Skin epidermis (tissue), 12 donors: Measurements from ENCODE around the gene PRDM16.

Experiments
- H3K27ac ChIP-seq, 21 experiments: fragments of 200-600 bp; sonication (generic) in 11 of 21; one replicate each; pipeline ENCODE4 v1.5.0; 2020; ENCODE audit warnings: mild to moderate bottlenecking in 3 of 21, inconsistent platforms in 2 of 21, moderate library complexity in 2 of 21
- H3K4me3 ChIP-seq, 7 experiments: fragments of 200-600 bp; sonication (generic) in 2 of 7; one replicate each; pipeline ENCODE4 v1.5.0; 2020; ENCODE audit warnings: inconsistent platforms in 2 of 7, mild to moderate bottlenecking in 2 of 7, moderate library complexity in 1 of 7

The PRDM16 gene

DNA sequence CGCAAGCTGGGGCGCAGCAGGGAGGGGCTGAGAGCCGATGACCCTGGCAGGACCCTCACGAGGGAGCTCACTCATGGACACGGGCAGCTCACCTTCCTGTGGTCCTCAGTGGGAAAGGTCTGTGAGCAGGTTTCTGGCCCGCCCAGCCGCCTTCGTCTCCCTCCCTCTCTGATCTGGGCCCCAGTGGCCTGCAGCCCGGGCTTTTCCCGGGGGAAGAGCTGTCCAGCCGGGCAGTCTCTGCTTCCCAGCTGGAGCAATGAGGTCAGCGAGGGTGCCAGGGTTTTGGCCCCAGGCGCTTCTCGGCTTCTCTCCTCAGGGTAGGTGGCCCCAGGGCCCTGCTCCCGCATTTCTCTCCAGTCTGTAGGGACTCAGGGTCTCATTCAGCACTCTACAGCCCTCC lies 363.3 kb downstream of the PRDM16 start:
- H3K4me3 ChIP-seq = no peak overlapping the region

GRCh38 chr1:3433076-3433475 lies 364.1 kb downstream of the PRDM16 start:
- H3K4me3 ChIP-seq = no peak overlapping the region
- no peak overlapping the region for H3K27ac ChIP-seq

More for the DNA sequence above, 363.3 kb downstream of the PRDM16 start:
- no peak overlapping the region for H3K27ac ChIP-seq

- no peak overlapping the region for H3K27ac ChIP-seq
- no peak overlapping the region for H3K4me3 ChIP-seq
These were observed 364.8 kb downstream of the PRDM16 start for GRCh38 chr1:3433596-3434320.

DNA sequence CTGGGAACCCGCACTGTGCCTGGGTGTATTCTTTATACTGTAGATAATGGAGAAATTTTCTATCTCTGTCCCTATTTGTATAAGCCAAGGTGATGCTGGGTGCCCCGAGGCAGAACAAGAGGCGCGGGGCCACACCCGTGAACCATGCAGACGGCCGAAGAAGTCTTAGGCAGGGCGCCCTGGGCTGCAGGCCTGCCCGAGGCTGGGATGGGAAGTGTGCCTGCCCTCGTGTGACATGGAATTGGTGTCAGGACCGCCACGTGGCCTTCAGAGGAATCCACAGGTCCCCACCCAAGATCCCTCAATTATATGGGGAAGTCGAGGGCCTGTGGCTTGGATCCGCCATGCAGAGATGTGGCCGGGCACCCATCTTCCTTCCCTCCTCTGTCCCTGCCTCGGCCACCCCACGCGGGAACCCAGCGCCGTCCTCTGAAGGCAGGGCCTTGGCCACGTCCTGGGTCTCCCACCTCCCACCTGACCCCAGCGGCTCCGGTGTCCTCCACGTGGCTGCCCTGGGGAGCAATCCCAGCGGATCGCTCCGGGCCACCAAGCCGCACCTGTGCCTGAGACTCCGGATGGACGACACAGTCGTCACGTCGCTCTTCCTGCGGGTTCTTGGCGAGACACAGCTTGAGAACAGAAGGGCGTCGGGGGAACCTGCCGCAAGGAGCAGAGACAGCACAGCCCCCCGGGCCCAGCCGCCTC lies 365.6 kb downstream of the PRDM16 start:
- Histone ChIP-seq H3K27ac (no peak overlapping the region), H3K4me3 (no peak overlapping the region)

- Histone ChIP-seq H3K27ac (no peak overlapping the region), H3K4me3 (no peak overlapping the region)
These were observed 366.7 kb downstream of the PRDM16 start for GRCh38 chr1:3435666-3436065.

GRCh38 chr1:3436451-3436850 lies 367.4 kb downstream of the PRDM16 start:
- H3K4me3 ChIP-seq = no peak overlapping the region
- no peak overlapping the region for H3K27ac ChIP-seq

DNA sequence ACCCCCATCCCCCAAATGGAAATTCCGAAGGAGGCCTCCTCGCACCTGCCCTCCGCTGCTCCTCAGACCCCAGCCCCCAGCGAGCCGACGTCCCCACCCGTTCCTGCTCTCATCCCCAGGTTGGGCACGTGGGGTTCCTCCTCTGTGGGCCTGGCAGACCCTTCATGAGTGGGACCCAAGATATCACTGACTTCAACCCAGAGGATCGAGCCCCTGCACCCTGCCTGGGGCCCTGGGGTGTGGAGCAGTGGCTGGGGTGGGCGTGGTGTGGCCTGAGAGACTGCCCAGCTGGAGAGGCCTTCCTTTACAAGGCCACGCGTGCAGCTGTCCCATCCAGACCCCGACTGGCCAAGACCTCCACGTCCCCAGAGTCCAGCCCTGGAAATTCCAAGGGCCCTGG lies 367.9 kb downstream of the PRDM16 start:
- Histone ChIP-seq H3K4me3 (no peak overlapping the region), H3K27ac (no peak overlapping the region)

DNA sequence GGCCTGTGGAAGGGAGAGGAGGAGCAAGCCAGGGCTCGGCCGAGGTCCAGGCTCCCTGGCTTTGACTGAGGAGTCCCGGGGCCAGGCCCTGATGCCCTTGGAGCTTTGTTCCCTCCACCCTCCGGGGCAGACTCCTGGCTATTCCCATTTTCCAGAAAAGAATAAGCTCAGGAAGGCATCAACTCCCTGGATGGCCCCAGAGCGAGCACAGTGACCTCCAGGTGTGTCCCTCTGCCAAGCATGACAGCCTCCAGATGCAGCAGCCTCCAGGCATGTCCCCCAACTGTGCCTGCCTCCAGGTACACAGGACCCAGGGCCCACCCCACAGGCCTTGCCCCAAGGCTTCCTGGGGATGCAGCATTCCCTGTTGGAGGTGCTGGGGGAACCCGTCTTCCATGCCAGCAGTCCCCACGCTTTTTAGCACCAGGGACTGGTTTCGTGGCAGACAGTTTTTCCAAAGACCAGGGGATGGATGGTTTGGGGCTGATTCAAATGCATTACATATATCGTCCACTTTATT lies 369.7 kb downstream of the PRDM16 start:
- Histone ChIP-seq H3K4me3 (no peak overlapping the region), H3K27ac (no peak overlapping the region)

GRCh38 chr1:3439346-3440299 lies 370.6 kb downstream of the PRDM16 start:
- no peak overlapping the region for H3K4me3 ChIP-seq
- no peak overlapping the region for H3K27ac ChIP-seq

- no peak overlapping the region for H3K27ac ChIP-seq
- no peak overlapping the region for H3K4me3 ChIP-seq
These were observed 371.3 kb downstream of the PRDM16 start for GRCh38 chr1:3440300-3440681.

DNA sequence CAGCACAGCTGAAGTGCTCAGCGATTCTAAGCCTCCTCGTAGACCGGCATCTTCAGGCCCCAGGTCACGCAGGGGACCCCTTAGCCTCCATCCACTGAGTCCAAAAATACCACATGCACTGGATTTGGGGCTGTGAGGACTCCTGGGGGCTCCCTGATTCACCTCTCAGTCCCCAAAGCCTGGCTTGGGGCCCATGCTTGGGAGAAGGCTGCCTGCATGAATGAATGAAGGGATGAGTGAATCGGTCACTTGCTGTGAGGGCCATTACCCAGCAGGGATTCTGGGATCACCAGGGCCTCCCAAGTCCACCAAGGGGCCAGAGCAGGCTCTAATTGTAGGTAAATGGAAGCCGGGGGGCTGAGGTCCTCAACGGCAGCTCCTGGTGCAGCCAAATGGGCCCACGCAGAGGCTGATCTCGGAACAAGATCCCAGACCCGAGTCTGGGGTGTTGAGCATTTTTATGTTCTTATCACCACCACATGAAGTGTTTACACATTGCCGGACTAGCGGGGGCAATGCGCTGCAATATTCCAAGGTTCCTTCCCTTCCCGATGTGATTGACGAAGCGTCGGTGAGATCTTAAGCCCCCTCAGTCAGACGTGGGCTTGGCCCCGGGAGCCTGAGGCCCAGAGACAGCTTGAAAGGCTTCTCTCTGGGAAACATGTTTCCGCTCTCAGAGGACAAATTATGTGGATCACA lies 371.9 kb downstream of the PRDM16 start:
- Histone ChIP-seq H3K27ac (no peak overlapping the region), H3K4me3 (no peak overlapping the region)

DNA sequence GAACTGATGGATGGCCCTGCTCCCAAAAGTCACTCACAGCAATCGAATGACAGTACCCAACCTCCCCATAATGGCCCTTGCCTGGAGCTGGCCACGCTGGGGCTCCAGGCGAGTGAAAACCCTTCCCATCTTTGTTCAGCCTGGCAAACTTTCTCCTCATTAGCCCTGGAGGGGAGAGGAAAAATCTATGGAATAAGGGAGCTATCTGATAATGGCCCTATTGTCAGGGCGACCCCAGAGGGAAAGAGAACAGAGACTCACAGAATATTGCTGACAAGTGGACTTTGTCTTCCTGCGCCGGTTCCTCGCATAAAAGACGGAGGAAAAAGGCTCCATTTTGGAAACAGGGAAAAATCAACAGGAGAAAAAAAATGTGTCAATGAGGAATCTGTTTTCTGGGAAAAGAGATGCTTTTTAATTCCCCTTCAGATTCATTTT lies 372.4 kb downstream of the PRDM16 start:
- H3K4me3 ChIP-seq = no peak overlapping the region
- H3K27ac ChIP-seq = no peak overlapping the region

- Histone ChIP-seq H3K27ac (peak overlapping the region in 1 of 21 experiments; percentile 38), H3K4me3 (no peak overlapping the region)
These were observed 372.9 kb downstream of the PRDM16 start for GRCh38 chr1:3441880-3442279.

DNA sequence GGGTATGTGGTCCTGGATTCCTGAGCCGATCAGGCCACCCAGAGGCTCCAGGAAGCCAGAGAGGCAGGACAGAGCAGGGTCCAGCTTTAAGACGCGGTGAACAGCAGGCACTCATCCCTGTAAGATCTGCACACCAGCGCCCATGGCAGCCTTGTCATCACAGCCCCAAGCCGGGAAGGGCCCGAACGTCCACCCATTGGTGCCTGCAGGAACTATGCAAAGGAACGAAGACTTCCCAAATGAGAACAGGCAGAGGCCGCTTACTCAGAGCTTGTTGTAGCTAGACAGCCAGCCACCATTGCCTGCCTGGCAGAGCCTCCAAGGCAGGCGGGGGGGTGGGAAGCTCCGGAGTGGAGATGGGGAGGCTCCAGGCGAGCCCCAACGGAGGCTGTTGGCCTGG lies 373.3 kb downstream of the PRDM16 start:
- H3K27ac ChIP-seq = peak overlapping the region in 1 of 21 experiments; percentile 38
- H3K4me3 ChIP-seq = no peak overlapping the region

GRCh38 chr1:3442901-3443300 lies 373.9 kb downstream of the PRDM16 start:
- Histone ChIP-seq H3K27ac (no peak overlapping the region), H3K4me3 (no peak overlapping the region)

GRCh38 chr1:3443807-3444206 lies 374.8 kb downstream of the PRDM16 start:
- H3K27ac ChIP-seq = no peak overlapping the region
- no peak overlapping the region for H3K4me3 ChIP-seq

- no peak overlapping the region for H3K4me3 ChIP-seq
- no peak overlapping the region for H3K27ac ChIP-seq
These were observed 375.3 kb downstream of the PRDM16 start for GRCh38 chr1:3444298-3444697.

DNA sequence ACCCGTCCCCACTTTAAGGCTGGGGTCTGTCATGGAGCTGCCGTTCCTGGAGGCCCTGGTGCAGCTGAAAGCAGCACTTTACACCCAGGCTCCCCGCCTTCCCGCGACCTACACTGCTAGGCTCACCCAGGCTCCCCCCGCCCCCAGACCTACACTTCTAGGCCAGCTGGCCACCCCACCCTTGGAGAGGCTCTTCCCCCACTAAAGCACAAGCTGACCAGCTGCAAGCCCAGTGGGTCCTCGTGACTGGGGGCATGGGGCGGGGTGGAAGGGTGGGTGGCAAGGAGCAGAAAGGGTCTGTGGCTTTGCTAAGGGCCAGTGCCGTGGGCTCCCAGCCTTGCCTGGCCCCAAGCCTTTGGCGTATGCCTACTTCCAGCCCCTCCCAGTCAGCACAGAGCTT lies 375.7 kb downstream of the PRDM16 start:
- H3K27ac ChIP-seq = no peak overlapping the region
- H3K4me3 ChIP-seq = no peak overlapping the region

DNA sequence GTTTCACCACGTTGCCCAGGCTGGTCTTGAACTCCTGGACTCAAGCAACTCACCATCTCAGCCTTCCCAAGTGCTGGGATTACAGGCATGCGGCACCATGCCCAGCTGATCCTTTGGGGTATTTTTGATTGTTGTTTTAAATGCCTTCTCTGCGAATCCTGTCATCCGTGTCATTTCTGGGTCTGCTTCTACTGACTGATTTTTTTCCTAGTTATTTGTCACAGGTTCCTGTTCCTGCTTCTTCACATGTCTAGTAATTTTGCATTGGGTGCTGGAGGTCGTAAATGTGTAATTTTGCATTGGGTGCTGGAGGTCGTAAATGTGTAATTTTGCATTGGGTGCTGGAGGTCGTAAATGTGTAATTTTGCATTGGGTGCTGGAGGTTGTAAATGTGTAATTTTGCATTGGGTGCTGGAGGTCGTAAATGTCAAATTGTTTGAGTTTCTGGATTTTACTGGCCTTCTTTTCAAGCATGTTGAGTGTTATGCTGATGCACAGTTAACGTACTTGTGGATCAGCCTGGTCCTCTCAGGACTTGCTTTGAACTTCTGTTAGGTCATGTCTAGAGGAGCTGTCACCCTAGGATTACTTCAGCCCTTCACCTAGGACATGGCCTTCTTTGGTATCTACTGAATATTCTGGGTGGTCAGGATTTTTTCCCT lies 381.3 kb downstream of the PRDM16 start:
- no peak overlapping the region for H3K4me3 ChIP-seq
- H3K27ac ChIP-seq = no peak overlapping the region
